HS-5 (cell line): Measurements from ENCODE around the gene CACNA1C.

Experiments used
- DNase-seq: peaks from one replicate; pipeline ENCODE4 v3.0.0-alpha.2; 2012; ENCODE audit warnings: low read depth

The CACNA1C gene

GRCh38 chr12:2415568-2415944, 362.8 kb downstream of the CACNA1C start:
- DNase-seq, result no peak

DNA sequence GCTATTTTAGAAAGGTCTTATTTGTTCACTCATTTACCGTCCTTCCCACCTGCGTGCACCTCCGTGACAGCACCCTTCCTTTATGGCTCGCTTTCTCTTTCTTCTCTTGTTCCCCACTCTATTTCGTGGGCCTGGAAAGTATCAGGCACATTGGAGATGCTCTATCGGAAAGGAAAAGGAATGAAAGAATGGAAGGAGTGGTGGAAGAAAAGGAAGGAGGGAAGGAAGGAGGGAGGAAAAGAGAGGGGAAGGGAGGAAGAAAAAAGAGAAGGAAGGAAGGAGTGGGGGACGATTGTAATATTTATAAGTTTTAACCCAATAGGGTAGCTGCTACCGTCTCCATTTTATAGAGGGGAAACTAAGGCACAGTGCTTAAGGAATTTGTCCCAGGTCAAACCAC, 363.4 kb downstream of the CACNA1C start:
- no peak for DNase-seq

DNA sequence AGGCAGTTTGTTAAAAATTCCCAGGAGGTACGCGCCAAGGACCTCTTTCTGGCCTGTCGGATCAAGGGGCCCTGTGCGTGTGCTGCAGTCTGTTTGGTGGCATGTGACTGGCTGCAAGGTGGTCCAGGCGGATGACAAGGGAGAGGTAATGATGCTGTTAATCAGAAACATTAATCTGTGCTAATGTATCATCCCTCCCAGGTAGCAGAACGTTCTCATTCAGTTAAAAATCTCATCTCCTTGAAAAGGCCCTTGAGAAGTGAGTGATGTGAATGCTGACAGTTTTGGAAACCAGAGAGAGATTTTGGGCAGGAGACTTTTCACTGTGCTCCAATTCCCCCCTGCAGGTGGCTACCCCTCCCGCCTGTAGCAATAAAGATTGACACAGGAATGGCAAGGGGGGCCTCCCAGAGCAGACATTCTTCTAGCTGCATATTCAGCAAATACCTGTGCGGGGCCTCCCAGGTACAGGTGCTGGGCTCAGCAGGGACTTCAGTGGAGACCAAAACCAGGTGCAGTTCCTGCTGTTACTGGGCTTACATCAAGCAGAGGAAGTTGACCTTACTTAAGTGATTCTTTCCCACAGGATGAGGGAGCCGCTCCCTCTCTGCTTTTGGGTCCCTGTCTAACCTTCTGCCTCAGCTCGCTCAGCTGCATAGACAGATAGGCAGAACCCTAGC, 364.8 kb downstream of the CACNA1C start:
- DNase-seq, result no peak

GRCh38 chr12:2418579-2418978, 365.8 kb downstream of the CACNA1C start:
- DNase-seq, result no peak

DNA sequence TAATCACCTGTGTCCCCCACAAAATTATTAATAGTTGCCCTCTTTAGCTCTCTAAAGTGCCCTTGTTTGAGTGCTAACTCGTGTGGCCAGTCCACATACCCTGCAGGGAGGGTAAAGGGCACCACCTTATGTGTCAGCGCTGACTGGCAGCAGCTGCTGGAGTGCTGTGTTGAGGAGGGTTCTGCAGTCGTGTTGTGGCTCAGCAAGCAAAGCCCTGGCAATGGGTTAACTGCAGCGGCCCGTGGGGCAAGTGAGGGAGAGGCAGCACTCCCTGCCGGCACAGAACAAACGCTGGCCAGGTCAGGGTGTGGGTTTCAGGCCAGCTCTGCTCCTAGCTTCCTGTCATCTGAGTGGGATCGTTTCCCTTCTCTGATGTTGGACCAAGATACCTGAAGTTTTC, 369.8 kb downstream of the CACNA1C start:
- no peak for DNase-seq

- DNase-seq, result no peak
These were observed 376.2 kb downstream of the CACNA1C start for GRCh38 chr12:2429032-2429431.

GRCh38 chr12:2431810-2432209, 379.0 kb downstream of the CACNA1C start:
- no peak for DNase-seq

- DNase-seq, result no peak
These were observed 380.1 kb downstream of the CACNA1C start for GRCh38 chr12:2432856-2433255.

GRCh38 chr12:2435511-2435910, 382.7 kb downstream of the CACNA1C start:
- no peak for DNase-seq

GRCh38 chr12:2439332-2440100, 386.7 kb downstream of the CACNA1C start:
- no peak for DNase-seq

DNA sequence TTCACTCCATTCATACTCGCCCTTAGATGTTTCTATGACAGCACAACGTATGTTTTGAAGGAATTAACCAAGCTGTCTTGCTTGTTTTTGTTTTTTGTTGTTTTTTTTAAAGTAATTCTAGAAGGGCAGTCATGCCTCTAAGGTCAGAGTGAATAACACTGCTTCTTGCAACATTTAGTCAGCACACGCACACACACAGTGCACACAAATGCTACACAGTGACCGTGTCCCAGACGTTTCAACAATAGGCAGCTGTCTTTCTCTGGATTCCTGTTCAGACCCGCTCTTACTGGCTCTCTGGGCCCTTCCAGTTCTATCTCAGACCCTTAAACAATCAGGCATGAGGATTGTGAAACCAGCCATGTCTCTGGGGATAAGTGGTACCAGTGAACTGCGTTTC, 391.0 kb downstream of the CACNA1C start:
- DNase-seq, result no peak

DNA sequence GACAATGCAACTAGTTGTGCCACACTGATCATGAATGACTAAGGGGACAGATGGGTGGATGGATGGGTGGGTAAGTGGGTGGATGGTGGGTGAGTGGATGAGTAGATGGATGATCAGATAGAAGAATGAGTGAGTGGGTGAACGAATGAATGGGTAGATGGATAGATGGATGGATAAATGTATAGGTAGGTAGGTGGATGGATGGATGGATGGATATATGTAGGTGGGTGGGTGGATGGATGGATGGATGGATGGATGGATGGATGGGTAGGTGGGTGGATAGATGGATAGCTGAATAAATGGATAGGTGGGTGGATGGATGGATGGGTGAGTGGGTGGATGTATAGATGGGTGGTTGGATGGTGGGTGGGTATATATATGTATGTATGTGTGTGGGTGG, 393.2 kb downstream of the CACNA1C start:
- no peak for DNase-seq

DNA sequence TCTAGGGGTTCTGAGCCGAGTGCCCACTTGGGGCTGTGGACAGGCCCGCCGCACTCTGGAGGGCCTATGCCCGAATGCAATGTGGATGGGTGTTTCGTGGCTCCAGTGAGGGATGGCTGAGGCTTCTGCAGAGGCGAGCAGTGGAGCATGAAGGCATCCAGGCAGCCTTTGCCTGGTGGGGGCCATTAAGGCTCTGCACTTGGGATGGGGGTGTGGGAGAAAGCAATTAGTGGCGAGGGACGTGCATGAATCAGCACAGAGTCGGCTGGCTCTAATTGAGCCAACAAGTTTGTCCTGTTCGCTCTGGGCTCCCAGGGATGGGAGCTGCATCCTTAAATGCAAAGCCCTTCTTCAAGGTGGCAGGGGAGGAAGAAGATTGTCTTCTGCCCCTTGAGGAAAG, 395.1 kb downstream of the CACNA1C start:
- DNase-seq, result no peak

- DNase-seq, result no peak
These were observed 396.8 kb downstream of the CACNA1C start for GRCh38 chr12:2449586-2449985.

- no peak for DNase-seq
These were observed 397.8 kb downstream of the CACNA1C start for GRCh38 chr12:2450553-2450952.

DNA sequence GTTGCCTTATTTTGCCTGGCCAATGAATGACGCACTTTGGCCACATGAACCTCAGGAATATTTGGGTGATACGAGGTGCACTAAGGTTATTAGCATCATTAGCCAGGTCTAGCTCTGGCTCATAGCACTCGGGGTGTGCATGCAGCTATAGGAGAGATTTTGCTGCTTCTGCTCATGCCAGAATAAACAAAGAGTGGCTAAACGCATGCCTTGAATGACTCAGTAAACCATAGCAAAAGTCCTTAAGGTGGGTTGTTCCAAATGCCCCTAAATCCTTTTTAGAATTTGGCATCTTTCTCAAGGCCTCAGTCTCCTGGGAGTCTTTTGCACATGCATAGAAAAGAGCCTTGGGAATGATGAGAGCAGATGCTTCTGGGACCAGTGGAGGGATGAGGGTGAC, 398.2 kb downstream of the CACNA1C start:
- no peak for DNase-seq

- no peak for DNase-seq
These were observed 398.7 kb downstream of the CACNA1C start for GRCh38 chr12:2451497-2451896.

DNA sequence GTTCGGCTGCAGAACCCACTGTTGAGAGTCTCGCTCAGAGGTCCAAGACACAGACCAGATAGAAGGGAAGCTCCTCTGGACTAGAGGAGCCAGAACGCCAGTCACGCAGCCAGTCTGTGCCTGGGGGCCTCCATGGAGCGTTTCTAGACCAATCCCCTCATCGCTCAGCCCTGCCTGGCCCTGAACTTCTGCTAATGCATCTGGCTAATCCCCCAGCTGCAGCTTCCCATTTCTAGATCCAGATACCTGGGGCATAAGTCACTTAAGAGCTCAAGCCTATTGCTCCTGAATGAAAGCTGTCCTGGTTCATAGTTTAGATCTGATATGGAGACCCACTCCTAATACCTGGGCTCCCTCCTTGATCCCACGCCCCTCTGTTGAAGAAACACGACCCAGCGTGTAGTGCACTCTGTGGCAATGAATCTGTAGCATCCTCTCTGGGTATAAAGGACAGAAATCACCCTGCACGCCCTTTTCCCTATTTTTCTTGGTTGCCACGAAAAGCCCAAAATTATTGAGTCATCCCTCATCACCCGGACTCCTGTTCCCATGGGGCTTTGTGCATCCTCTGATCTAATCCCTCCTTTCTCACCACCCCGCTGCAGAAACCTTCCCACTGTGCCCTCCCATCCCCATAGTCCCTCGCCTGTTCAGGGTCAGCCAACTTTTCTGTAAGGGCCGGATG, 400.4 kb downstream of the CACNA1C start:
- DNase-seq, result no peak

GRCh38 chr12:2453761-2454090, 400.9 kb downstream of the CACNA1C start:
- no peak for DNase-seq

- DNase-seq, result no peak
These were observed 401.9 kb downstream of the CACNA1C start for GRCh38 chr12:2454601-2455177.

DNA sequence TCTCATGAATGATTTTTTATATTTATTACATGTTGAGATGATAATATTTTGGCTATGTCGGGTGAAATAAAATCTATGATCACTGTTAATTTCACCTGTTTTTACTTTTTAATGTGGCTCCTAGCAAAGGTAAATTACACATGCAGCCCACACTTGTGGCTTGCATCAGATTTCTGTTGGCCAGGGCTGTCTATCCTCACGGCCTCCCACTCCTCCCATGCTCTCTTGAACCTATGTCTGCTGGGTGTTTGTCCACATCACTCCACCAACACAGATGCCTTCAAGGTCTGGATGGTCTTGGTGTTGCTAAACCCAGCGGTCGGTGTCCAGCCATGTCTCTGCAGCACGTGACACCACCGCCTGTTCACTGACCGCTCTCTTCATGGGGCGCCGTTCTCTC, 402.6 kb downstream of the CACNA1C start:
- DNase-seq, result no peak

GRCh38 chr12:2456122-2456812, 403.5 kb downstream of the CACNA1C start:
- DNase-seq, result no peak

DNA sequence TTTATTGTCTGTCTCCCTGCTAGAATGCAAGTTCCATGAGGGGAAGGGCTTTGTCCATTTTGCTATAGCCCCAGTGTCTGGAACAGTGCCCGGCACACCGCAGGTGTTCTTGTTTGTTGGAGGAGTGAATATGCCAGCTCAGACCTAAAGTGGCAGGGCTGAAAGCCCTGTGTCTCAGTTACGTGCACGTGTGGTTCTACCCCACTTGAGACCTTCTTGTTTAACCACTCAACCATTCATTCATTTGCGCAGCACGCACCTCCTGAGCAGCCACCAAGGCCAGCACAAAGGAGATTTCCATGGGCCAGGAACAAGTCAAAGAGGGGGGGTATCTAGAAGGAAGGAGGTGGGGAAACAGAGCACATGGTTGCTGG, 404.0 kb downstream of the CACNA1C start:
- no peak for DNase-seq
